ENCODE results near the gene PPP1R14D.
"Not testable (repeated sequence)": the region's sequence is repeated elsewhere in the genome, so short reads cannot be mapped to it uniquely, and the experiment has no call there.

PPP1R14D gene

GRCh38 chr15:40828447-40829036 is at the start of gene PPP1R14D:
Gene PPP1R14D (minus strand): TSS chr15:40828708. CDS start chr15:40828641, 67 bp downstream.
- DNase-seq (ENCODE audit: low read depth in 2 of 2), result no peak

DNA sequence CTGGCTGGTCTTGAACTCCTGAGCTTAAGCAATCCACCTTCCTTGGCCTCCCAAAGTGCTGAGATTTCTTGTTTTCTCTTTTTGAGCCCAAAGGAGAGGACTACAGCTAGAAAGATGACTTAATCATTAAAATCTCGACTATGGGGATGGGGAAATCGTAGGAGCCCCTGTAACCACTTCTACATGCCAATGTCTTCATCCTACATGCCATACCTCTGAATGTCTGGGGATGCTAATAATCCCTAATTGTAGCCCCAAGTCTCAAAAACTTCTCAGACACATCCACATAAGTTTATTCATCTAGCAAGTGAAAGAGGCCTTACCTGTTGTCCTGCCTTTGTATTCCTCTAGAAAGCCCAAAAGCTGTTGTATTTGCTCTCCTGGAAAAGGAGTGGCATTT is 49.2 kb upstream of the PPP1R14D start:
- DNase-seq (ENCODE audit: low read depth in 2 of 2), result no peak

DNA sequence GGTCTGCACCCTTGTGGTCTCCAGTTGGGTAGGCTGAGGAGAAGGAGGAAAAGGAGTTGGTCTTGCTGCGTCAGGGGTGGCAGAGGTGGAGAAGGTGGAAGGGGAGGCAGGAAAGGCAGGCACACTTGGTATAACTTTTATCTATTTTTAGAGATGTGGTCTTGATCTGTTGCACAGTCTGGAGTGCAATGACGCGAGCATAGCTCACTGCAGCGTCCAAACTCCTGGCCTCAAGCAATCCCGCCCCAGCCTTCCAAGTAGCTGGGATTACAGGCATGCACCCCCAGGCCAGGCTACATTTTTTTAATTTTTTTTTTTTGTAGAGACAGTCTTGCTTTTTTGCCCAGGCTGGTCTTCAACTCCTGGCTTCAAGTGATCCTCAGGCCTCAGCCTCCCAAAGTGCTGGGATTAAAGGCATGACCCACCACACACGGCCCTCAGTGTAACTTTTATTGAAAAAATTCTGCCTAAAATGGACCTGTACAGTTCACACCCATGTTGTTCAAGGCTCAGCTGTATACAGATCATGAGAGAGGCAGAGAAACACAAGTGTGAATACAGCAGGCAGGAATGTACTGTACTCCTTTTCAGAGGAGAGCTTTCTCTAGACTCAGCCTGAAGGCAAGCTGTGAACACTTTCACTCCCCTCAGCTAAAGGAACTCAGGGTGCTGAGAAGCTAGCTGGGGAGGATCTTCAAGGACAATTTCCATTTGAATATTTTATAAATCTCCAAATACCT is 47.7 kb upstream of the PPP1R14D start:
- no peak for DNase-seq (ENCODE audit: low read depth in 2 of 2)

DNA sequence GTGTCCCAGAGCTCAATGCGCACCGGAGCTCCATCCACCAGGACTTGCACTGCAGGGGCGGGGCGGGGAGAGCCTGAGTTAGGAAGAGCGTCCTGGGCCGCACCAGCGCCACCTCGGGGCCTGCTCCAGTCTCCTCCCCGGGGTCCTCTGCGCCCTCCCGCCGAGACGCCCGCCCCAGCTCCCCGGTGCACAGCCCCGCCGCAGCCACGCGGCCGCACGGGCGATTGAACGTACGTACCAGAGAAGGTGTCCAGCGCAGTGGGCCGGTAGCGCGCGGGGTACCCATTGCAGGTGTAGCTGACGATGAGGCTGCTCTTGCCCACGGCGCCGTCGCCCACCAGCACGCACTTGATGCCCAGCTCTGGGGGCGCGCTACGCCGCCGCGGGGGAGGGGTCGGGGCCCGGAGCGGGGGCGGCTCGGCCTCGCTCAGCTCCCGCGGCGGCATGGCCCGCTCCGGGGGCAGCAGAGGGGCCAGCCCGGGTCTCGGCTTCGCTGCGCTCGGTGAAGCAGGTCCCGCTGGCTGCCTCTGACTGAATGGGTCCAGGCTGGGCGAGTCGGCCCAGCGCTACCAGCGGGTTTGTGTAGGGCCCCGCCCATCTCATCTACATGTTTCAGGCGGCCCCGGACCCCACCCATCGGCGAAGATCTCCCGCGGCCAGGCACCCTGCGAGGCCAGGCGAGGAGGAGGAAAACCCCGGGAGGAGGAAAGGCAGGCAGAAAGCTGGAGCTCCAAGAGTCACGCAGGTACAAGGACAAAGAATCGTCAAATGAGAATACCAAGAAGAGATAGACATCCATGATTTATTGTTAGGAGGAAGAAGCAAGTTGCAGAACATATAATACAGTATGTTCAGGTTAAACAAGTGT is 45.4 kb upstream of the PPP1R14D start, which contains the start of gene RHOV:
TSS of gene RHOV (minus strand) at position 541 of the 868 bp plus-strand sequence. CDS start at position 446, 95 bp downstream.
- peak; percentile 32 to 50 for DNase-seq (ENCODE audit: low read depth in 2 of 2)

GRCh38 chr15:40872791-40873693 is 44.5 kb upstream of the PPP1R14D start:
- no peak for DNase-seq (ENCODE audit: low read depth in 2 of 2)

DNA sequence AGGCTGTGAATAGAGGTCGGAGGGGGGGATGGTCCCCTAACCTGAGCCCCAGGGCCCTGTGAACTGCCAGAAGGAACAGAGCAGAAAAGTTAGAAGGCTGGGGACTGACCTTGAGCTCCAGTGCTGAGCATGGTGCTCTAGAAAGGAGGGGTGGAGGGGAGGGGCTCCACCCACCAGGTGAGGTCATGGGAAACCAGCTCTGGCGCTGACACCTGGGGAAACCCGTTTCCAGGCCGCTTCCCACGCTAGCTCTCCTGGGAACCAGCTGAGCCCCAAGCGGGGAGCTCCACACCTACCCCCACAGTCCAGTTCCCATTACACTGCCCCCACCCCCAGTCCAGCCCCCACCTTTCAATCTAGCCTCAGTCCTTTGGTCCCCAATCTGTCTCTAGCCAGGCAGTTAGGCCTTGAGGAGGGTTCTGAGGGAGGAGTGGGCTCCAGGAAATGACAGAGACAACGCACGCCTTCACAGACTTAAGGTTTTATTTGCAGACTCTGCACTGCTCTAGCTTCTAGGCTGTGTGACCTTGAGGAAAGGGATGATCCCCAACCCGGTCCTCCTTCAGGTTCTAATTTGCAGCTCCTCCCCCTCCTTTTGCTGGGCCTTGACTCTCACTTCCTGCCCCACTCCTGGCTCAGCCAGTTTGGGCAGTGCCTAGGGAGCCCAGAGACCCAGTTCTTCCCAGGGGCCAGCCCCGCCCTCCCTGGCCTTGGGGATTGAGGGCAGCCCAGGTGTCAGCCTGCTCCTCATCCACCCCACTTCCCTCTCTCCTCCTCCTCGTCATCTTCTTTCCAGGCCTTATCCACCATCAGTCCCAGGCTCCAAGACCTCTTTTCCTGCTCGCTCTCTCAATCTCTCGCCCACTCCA is 43.5 kb upstream of the PPP1R14D start:
- no peak for DNase-seq (ENCODE audit: low read depth in 2 of 2)

DNA sequence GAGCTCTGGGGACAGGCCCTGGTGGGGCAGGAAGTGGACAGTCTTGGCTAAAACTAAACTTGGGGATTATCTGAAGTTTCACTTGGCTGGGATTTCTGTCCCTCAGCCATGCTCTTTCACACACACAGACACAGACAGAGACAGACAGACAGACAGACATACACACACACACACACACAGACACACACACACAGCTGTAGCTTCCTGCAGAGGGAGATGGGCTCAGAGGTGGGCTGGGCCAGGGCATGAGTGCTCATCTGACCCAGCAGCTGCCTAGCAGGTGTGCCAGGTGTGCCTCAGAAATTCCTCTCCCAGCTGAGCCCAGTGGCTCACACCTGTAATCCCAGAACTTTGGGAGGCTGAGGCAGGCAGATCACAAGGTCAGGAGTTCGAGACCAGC is 42.2 kb upstream of the PPP1R14D start:
- no peak for DNase-seq (ENCODE audit: low read depth in 2 of 2)

GRCh38 chr15:40869686-40870085 is 41.2 kb upstream of the PPP1R14D start:
- DNase-seq (ENCODE audit: low read depth in 2 of 2), result no peak

DNA sequence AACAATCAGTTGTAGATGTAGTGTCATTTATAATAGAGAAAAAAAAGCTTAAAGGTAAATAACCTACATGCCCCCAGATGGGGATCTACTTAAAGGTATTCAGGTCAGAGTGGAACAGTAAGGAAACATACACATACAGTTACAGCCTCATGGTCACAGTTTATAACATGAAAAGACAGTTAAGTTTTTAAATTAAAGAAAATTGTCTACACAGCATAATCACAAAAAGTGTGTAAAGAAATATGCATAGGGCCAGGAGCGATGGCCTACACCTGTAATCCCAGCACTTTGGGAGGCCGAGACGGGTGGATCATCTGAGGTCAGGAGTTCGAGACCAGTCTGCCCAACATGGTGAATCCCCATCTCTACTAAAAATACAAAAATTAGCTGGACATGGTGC is 38.7 kb upstream of the PPP1R14D start:
- no peak for DNase-seq (ENCODE audit: low read depth in 2 of 2)

DNA sequence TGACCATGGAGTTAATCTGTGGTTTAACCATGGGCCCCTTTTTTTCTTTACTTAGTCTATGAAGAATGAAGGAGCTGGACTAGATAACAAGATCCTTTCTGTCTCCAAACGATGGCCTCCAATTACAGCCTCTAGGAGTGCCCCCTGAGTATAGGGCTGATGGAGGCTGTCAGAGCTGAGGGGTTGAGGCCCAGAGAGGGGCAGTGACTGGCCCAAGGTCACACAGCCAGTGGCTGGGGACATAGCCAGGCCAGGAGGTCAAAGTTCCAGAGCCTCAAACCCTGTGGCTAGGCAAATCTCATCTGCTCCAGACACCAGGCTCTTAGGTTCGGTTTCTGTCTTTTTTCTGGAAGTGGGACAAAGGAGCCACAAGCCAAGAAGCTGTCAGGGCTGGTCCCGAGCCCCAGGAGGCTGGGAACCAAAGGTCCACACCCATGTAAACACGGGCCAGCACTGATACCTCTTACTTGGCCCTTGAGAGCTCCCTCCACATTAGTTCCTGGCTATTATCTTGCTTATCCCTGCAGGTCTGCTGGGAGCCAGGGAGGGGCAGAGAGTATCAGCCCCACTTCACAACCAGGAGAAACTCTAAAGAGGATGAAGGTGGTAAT is 35.3 kb upstream of the PPP1R14D start:
- DNase-seq (ENCODE audit: low read depth in 2 of 2), result no peak

GRCh38 chr15:40861147-40861546 is 32.6 kb upstream of the PPP1R14D start:
- not testable (repeated sequence) for DNase-seq (ENCODE audit: low read depth in 2 of 2)

GRCh38 chr15:40859206-40859851 is 30.8 kb upstream of the PPP1R14D start:
- DNase-seq (ENCODE audit: low read depth in 2 of 2), result peak; percentile 66 to 71

GRCh38 chr15:40858706-40859105 is 30.2 kb upstream of the PPP1R14D start:
- no peak for DNase-seq (ENCODE audit: low read depth in 2 of 2)

DNA sequence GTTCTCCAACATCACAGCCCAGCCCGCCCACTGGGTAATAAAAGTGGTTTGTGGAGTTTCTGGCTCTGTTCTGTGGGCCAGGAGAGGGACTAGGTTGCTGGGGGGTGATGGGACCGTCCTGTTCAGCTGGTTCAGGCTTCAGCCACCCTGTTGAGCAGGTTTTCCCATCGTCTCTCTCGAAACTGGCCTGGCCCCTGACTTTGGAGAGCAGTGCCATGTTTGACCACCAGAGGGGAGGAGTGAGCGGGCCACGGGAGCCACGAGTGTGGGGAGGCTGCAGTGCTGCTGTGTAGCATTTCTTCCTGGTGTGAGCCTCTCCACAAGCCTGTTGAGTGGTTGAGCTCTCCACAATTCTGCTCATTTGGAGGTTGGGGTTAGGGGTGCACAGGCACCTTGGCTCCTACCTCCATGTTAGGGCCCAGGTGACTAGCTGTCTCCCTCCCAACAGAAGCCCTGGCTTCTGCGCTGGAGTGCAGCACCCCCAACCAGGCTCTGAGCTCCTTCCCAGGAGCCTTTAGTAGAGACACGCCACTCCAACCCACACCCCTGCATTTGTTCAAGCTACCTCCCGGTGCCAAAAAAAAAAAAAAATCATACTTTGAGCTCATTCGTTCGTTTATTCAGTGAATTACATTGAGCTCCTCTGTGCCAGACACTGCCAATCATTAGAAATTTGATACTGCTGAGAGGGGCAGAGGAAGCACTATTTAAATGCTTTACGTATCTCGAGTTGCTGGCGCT is 29.3 kb upstream of the PPP1R14D start:
- DNase-seq (ENCODE audit: low read depth in 2 of 2), result peak; percentile 50 to 60

- DNase-seq (ENCODE audit: low read depth in 2 of 2), result no peak
These were observed 28.2 kb upstream of the PPP1R14D start for GRCh38 chr15:40856746-40857145.

DNA sequence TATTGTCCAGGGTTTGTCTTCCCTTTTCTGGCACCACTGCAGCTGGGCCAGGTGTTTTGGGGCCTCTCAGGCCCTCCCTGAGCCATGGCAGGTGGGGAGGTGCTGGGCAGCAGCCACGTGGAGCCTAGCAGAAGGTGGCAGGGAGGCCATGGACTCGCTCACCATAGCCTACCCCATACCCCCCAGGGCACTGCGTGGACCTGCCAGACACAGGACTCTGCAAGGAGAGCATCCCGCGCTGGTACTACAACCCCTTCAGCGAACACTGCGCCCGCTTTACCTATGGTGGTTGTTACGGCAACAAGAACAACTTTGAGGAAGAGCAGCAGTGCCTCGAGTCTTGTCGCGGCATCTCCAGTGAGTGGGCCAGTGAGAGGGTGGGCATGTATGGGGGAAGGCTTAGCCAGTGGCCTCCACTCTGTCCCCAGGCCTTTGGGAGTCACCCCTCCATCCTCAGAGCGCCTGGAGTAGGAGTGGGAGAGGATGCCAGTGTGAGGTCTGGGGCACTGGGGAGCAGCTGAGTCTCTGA is 27.3 kb upstream of the PPP1R14D start:
- no peak for DNase-seq (ENCODE audit: low read depth in 2 of 2)

GRCh38 chr15:40854161-40854560 is 25.7 kb upstream of the PPP1R14D start:
- DNase-seq (ENCODE audit: low read depth in 2 of 2), result no peak

GRCh38 chr15:40853241-40853890 is 24.9 kb upstream of the PPP1R14D start:
- DNase-seq (ENCODE audit: low read depth in 2 of 2), result no peak

Measured in stimulated activated CD8-positive, alpha-beta memory T cell treated with anti-CD3 and anti-CD28 coated beads, Interleukin-15, amount 100 ng/mL, for 48 hours (primary cell).